Vagina (tissue), 2 donors: ENCODE results near the gene WFIKKN1. TPM values are rescaled to one million over a fixed set of nuclear protein-coding genes. Genes with fewer than 3 reads are reported as not detected.

Source experiments
- DNase-seq, 2 donors: peaks; one replicate each; pipeline ENCODE4 v3.0.0-alpha.2; 2017; ENCODE audit errors: extremely low spot score in 2 of 2
- H3K27ac ChIP-seq: fragments of 200-600 bp; sonication (generic); one replicate; pipeline ENCODE4 v1.5.1; 2019
- H3K27me3 ChIP-seq: fragments of 200-600 bp; sonication (generic); one replicate; pipeline ENCODE4 v1.5.1; 2019
- H3K36me3 ChIP-seq, 2 donors: fragments of 200-600 bp; sonication (generic); one replicate each; pipeline ENCODE4 v1.5.1; 2017 to 2019
- H3K4me1 ChIP-seq: fragments of 200-600 bp; sonication (generic); one replicate; pipeline ENCODE4 v1.5.1; 2019
- H3K4me3 ChIP-seq, 2 donors: fragments of 200-600 bp; sonication (generic); 1 replicate in 1 of 2; 2 replicates in 1 of 2; pipeline ENCODE4 v1.5.1; 2016 to 2019
- H3K9me3 ChIP-seq: fragments of 200-600 bp; sonication (generic); one replicate; pipeline ENCODE4 v1.5.1; 2019
- POLR2A ChIP-seq, 2 donors: fragments of 450-650 bp; IDR thresholded peaks; one replicate each; pipeline ENCODE4 v1.6.1; 2017; ENCODE audit warnings: antibody characterized with exemption in 2 of 2, mild to moderate bottlenecking in 2 of 2, moderate library complexity in 2 of 2
- POLR2AphosphoS5 ChIP-seq, 2 donors: sonication (generic); formaldehyde crosslinking; IDR thresholded peaks; one replicate each; pipeline ENCODE4 v1.9.0; 2017; ENCODE audit warnings: antibody characterized with exemption in 2 of 2, mild to moderate bottlenecking in 2 of 2, low read depth in 1 of 2; ENCODE audit not compliant: insufficient read depth in 1 of 2
- intact Hi-C: fragments of 100-400 bp; cut with DNase I; formaldehyde crosslinking; loops from one replicate; pipeline ENCODE4 v1.15.1; 2023
- total RNA-seq: library from RNA; depleted of rRNA; stranded (reverse); fragments of >200 nt; gene quantifications from one replicate; pipeline ENCODE4 v1.2.3, GENCODE V29; 2016
- TF ChIP-seq, protein P1 (sequence below), 3 experiments: fragments of 450-650 bp in 2 of 3; fragments of 200-600 bp in 1 of 3; sonication (generic) in 1 of 3; IDR thresholded peaks; one replicate each; pipeline ENCODE4 v1.5.1; 2017 to 2019; ENCODE audit warnings: antibody characterized with exemption in 3 of 3, mild to moderate bottlenecking in 2 of 3, moderate library complexity in 2 of 3

Gene WFIKKN1
- total RNA-seq, 1 donor from 2014 or later, result 3.2 TPM

- Histone ChIP-seq H3K36me3 (no peaks in the 10 kb centered on the region), H3K4me1 (peaks cover 18% of the 10 kb centered on the region), H3K27ac (peak overlapping the region; percentile 75), H3K4me3 (peak overlapping the region; percentile 29 to 36), H3K9me3 (no peaks in the 10 kb centered on the region), H3K27me3 (no peaks in the 10 kb centered on the region)
- DNase-seq, result no peak
- TF ChIP-seq POLR2A (IDR thresholded peaks at IDR 0.05), result no peak
- TF ChIP-seq, protein P1, sequence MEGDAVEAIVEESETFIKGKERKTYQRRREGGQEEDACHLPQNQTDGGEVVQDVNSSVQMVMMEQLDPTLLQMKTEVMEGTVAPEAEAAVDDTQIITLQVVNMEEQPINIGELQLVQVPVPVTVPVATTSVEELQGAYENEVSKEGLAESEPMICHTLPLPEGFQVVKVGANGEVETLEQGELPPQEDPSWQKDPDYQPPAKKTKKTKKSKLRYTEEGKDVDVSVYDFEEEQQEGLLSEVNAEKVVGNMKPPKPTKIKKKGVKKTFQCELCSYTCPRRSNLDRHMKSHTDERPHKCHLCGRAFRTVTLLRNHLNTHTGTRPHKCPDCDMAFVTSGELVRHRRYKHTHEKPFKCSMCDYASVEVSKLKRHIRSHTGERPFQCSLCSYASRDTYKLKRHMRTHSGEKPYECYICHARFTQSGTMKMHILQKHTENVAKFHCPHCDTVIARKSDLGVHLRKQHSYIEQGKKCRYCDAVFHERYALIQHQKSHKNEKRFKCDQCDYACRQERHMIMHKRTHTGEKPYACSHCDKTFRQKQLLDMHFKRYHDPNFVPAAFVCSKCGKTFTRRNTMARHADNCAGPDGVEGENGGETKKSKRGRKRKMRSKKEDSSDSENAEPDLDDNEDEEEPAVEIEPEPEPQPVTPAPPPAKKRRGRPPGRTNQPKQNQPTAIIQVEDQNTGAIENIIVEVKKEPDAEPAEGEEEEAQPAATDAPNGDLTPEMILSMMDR (IDR thresholded peaks at IDR 0.05), result peak; percentile 15 to 47 (median 40)
- peak in 1 of 2 donors; percentile 61 for TF ChIP-seq POLR2AphosphoS5 (IDR thresholded peaks at IDR 0.05; ENCODE audit: insufficient read depth in 1 of 2, low read depth in 1 of 2)
- intact Hi-C loops, result no loop called here
Observed at GRCh38 chr16:660459-661183, 29.8 kb downstream of the WFIKKN1 start.

- intact Hi-C loops, result no loop called here
Observed at GRCh38 chr16:661184-661821, 30.5 kb downstream of the WFIKKN1 start.

DNA sequence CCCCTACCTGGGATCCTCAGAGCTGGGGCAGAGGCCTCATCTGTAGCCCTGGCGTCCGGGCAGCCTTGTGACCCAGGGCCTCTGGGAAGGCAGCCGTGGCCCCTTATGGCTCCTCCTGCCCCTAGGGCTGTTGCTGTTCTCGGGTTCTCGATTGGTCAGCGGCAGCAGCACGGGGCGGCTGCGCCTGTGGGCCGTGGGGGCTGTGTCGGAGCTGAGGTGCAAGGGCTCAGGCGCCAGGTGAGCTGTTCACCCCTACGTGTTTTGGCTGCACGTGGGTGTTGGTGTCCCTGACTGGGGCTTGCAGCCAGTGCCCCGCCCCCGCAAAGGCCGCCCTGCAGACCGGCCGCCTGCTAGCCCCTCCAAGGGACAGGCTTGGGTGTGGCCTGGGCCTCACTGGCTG, 31.3 kb downstream of the WFIKKN1 start:
- Histone ChIP-seq H3K4me1 (peaks cover 18% of the 10 kb centered on the region), H3K36me3 (no peaks in the 10 kb centered on the region), H3K9me3 (no peaks in the 10 kb centered on the region), H3K27me3 (no peaks in the 10 kb centered on the region), H3K4me3 (no peak overlapping the region), H3K27ac (no peak overlapping the region)
- DNase-seq, result no peak
- TF ChIP-seq POLR2A (IDR thresholded peaks at IDR 0.05) (no peak), POLR2AphosphoS5 (IDR thresholded peaks at IDR 0.05; ENCODE audit: insufficient read depth in 1 of 2, low read depth in 1 of 2) (no peak)
- TF ChIP-seq, protein P1 (IDR thresholded peaks at IDR 0.05), result no peak
- intact Hi-C loops, result no loop called here

More at GRCh38 chr16:661184-661821, 30.5 kb downstream of the WFIKKN1 start:
- peak overlapping the region; percentile 29 to 36 for H3K4me3 ChIP-seq
- TF ChIP-seq, protein P1 (IDR thresholded peaks at IDR 0.05), result peak in 1 of 3 experiments; percentile 3
- no peak for TF ChIP-seq POLR2AphosphoS5 (IDR thresholded peaks at IDR 0.05; ENCODE audit: insufficient read depth in 1 of 2, low read depth in 1 of 2)
- peaks cover 18% of the 10 kb centered on the region for H3K4me1 ChIP-seq
- no peak for DNase-seq
- H3K27ac ChIP-seq, result peak overlapping the region; percentile 16
- H3K9me3 ChIP-seq, result no peaks in the 10 kb centered on the region
- no peaks in the 10 kb centered on the region for H3K36me3 ChIP-seq
- no peaks in the 10 kb centered on the region for H3K27me3 ChIP-seq

DNA sequence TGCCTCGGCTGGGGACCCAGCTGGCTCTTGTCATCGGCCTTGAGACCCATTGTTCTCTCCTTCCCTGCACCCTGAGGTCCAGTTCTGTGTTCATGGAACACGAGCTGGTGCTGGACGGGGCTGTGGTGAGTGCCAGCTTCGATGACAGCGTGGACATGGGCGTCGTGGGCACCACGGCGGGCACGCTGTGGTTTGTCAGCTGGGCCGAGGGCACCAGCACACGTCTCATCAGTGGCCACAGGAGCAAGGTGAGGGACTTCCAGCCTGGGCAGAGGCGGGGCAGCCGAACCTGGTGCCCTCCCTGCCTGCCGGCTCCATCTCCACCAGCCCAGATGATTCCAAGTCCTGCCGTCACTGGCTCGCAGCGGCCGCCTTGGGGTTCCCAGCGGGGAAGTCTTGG, 31.8 kb downstream of the WFIKKN1 start:
- no peak for DNase-seq
- no peak overlapping the region for H3K27ac ChIP-seq
- intact Hi-C loops, result no loop called here

More for the DNA sequence above, 31.8 kb downstream of the WFIKKN1 start:
- Histone ChIP-seq H3K36me3 (no peaks in the 10 kb centered on the region), H3K4me3 (no peak overlapping the region), H3K9me3 (no peaks in the 10 kb centered on the region), H3K27me3 (no peaks in the 10 kb centered on the region), H3K4me1 (peaks cover 23% of the 10 kb centered on the region)
- TF ChIP-seq, protein P1 (IDR thresholded peaks at IDR 0.05), result no peak
- TF ChIP-seq POLR2A (IDR thresholded peaks at IDR 0.05) (no peak), POLR2AphosphoS5 (IDR thresholded peaks at IDR 0.05; ENCODE audit: insufficient read depth in 1 of 2, low read depth in 1 of 2) (no peak)
